Keratinocyte (primary cell): ENCODE results near the gene TMEM263. TPM values are rescaled to one million over a fixed set of nuclear protein-coding genes. Genes with fewer than 3 reads are reported as not detected.

Source experiments
- DNase-seq: peaks from one replicate; pipeline ENCODE4 v3.0.0-alpha.2; 2011; ENCODE audit warnings: low read depth, missing footprints, low spot score
- FAIRE-seq: peaks from 2 replicates; lab custom pipeline; 2011; peaks lifted over from hg19 to GRCh38; lab: Jason Lieb, UNC
- H2AFZ ChIP-seq: 2 replicates; pipeline ENCODE4 v1.6.0; 2012; ENCODE audit warnings: low read length, control low read depth, inconsistent platforms; ENCODE audit not compliant: control insufficient read depth
- H3K27ac ChIP-seq: 2 replicates; pipeline ENCODE4 v1.5.1; 2011; ENCODE audit warnings: low read length; ENCODE audit not compliant: control insufficient read depth, insufficient read depth
- H3K27me3 ChIP-seq: 3 replicates; pipeline ENCODE4 v1.6.0; 2011; ENCODE audit warnings: low read length; ENCODE audit not compliant: control insufficient read depth, insufficient read depth; ENCODE audit errors: extremely low read depth
- H3K36me3 ChIP-seq, 2 experiments: 2 replicates in 1 of 2; 3 replicates in 1 of 2; pipeline ENCODE4 v1.5.1; 2011; ENCODE audit warnings: low read length in 2 of 2, mild to moderate bottlenecking in 1 of 2; ENCODE audit not compliant: control insufficient read depth in 2 of 2, insufficient read depth in 2 of 2; ENCODE audit errors: extremely low read depth in 1 of 2
- H3K4me1 ChIP-seq: 3 replicates; pipeline ENCODE4 v1.5.1; 2011; ENCODE audit warnings: low read length; ENCODE audit not compliant: control insufficient read depth, insufficient read depth; ENCODE audit errors: extremely low read depth
- H3K4me2 ChIP-seq: 3 replicates; pipeline ENCODE4 v1.6.0; 2011; ENCODE audit warnings: low read depth, low read length; ENCODE audit not compliant: control insufficient read depth, insufficient read depth; ENCODE audit errors: extremely low read depth
- H3K4me3 ChIP-seq, 3 experiments: fragments of 200-600 bp in 1 of 3; sonication (generic) in 1 of 3; 2 replicates in 2 of 3; 3 replicates in 1 of 3; pipeline ENCODE4 v1.5.1; 2011 to 2016; ENCODE audit warnings: low read length in 3 of 3, mild to moderate bottlenecking in 3 of 3, control low read depth in 2 of 3, inconsistent platforms in 1 of 3, low read depth in 1 of 3, mixed read lengths in 1 of 3, mixed run types in 1 of 3, moderate library complexity in 1 of 3; ENCODE audit not compliant: control insufficient read depth in 2 of 3, insufficient read depth in 2 of 3; ENCODE audit errors: extremely low read depth in 1 of 3
- H3K79me2 ChIP-seq: 2 replicates; pipeline ENCODE4 v1.6.0; 2012; ENCODE audit warnings: low read length; ENCODE audit not compliant: control insufficient read depth, insufficient read depth
- H3K9ac ChIP-seq: 3 replicates; pipeline ENCODE4 v1.6.0; 2011; ENCODE audit warnings: low read length; ENCODE audit not compliant: control insufficient read depth, insufficient read depth; ENCODE audit errors: extremely low read depth
- H3K9me1 ChIP-seq: 3 replicates; pipeline ENCODE4 v1.6.0; 2011; ENCODE audit warnings: low read length; ENCODE audit not compliant: control insufficient read depth, insufficient read depth; ENCODE audit errors: extremely low read depth
- H3K9me3 ChIP-seq: 2 replicates; pipeline ENCODE4 v1.5.1; 2012; ENCODE audit warnings: low read depth, low read length; ENCODE audit not compliant: control insufficient read depth
- H4K20me1 ChIP-seq: 3 replicates; pipeline ENCODE4 v1.6.0; 2011; ENCODE audit warnings: low read length; ENCODE audit not compliant: control insufficient read depth, insufficient read depth; ENCODE audit errors: extremely low read depth
- EZH2 ChIP-seq: IDR thresholded peaks from one replicate; pipeline ENCODE4 v1.6.1; 2012; ENCODE audit warnings: inconsistent platforms, mild to moderate bottlenecking, low read length, moderate library complexity
- dilution Hi-C: fragments of 300-500 bp; cut with MboI; formaldehyde crosslinking; loops from one replicate; pipeline ENCODE4 v1.7.0; 2020; ENCODE audit warnings: low sequenced_read_pairs; ENCODE audit not compliant: extremely low pct_ligation_motif_present
- polyA plus RNA-seq, 5 experiments: library from polyadenylated mRNA; depleted of rRNA in 3 of 5; stranded (reverse) in 3 of 5; stranded (forward) in 1 of 5; unstranded in 1 of 5; fragments of >200 nt; gene quantifications; 1 replicate in 1 of 5; 2 replicates in 3 of 5; 3 replicates in 1 of 5; pipeline versions ENCODE4 v1.2.1 to v1.2.3, GENCODE V29; 2011 to 2012; ENCODE audit warnings: missing spikeins in 2 of 5, low read depth in 1 of 5, low replicate concordance in 1 of 5
- TF ChIP-seq, protein P1 (sequence below), 3 experiments: IDR thresholded peaks in 1 of 3; conservative IDR thresholded peaks in 1 of 3; optimal IDR thresholded peaks in 1 of 3; 2 replicates in 2 of 3; 3 replicates in 1 of 3; pipeline versions ENCODE3 to v1.5.1; 2011; ENCODE audit warnings: low read length in 3 of 3, mild to moderate bottlenecking in 3 of 3, moderate library complexity in 2 of 3, control low read depth in 1 of 3, inconsistent platforms in 1 of 3; ENCODE audit not compliant: insufficient read depth in 2 of 3; ENCODE audit errors: extremely low read depth in 1 of 3

Gene TMEM263
- polyA plus RNA-seq, 1 donor (not counting 4 experiments of a cell fraction or from before 2014, with no cell fraction given) = 22.0 TPM

DNA sequence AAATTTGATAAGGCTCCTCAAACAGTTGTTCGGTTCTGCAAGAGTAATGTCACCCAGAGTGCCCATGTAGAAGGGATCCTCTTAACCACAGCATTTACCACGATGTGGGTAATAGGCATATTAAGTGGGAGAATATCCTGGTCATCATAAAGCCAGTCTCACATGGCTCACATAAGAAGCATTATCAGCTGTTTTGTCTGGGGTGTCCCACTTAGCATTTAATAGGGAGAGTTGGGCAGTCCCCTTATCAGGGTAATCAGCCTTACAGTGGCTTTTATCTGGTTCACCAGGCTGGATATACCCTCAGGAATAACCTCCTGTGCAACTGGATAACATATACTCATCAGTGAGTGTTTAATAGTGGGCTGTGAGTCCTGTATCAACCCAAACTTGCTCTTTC, 12.9 kb upstream of the TMEM263 start:
- Histone ChIP-seq H3K9me3 (no peaks in the 10 kb centered on the region), H3K4me2 (no peak overlapping the region), H3K27me3 (no peaks in the 10 kb centered on the region), H3K9ac (no peak overlapping the region), H3K4me1 (no peaks in the 10 kb centered on the region), H3K9me1 (no peaks in the 10 kb centered on the region), H3K79me2 (no peaks in the 10 kb centered on the region), H4K20me1 (no peaks in the 10 kb centered on the region), H3K36me3 (no peaks in the 10 kb centered on the region), H2AFZ (no peak overlapping the region), H3K27ac (no peak overlapping the region), H3K4me3 (no peak overlapping the region)
- dilution Hi-C loops = no loop called here
- TF ChIP-seq, protein P1, sequence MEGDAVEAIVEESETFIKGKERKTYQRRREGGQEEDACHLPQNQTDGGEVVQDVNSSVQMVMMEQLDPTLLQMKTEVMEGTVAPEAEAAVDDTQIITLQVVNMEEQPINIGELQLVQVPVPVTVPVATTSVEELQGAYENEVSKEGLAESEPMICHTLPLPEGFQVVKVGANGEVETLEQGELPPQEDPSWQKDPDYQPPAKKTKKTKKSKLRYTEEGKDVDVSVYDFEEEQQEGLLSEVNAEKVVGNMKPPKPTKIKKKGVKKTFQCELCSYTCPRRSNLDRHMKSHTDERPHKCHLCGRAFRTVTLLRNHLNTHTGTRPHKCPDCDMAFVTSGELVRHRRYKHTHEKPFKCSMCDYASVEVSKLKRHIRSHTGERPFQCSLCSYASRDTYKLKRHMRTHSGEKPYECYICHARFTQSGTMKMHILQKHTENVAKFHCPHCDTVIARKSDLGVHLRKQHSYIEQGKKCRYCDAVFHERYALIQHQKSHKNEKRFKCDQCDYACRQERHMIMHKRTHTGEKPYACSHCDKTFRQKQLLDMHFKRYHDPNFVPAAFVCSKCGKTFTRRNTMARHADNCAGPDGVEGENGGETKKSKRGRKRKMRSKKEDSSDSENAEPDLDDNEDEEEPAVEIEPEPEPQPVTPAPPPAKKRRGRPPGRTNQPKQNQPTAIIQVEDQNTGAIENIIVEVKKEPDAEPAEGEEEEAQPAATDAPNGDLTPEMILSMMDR (optimal IDR thresholded peaks at IDR 0.05 in 1 of 3, IDR thresholded peaks at IDR 0.05 in 1 of 3, conservative IDR thresholded peaks at IDR 0.05 in 1 of 3; ENCODE audit: extremely low read depth in 1 of 3, insufficient read depth in 2 of 3, low read length in 3 of 3) = no peak
- TF ChIP-seq EZH2 = no peak
- DNase-seq (no peak), FAIRE-seq (no peak)

DNA sequence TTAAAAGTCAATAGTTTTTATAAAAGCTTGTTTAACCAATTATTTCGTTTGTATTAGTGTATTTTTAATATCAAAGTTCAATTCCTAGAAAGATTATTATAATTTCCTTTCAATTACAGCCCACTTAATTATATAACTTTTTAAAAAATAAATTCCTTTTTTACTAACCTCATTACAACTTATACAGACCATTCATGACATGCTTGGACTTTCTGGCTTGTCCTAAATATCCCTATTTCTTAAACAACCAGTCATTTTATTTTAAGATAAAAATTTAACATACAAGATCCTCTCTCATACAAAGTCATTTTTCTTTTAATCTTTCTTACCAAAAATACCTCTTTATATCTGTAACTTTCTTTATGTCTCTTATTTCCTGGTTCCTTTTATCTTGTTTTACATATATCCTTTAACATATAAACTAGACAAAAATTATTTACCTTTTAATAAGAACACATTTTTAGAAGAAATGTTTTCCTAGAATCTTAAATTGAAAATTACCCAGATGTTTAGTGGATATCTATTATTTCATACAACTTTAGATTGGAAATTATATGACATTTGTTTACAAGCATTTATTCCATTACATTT, 10.4 kb upstream of the TMEM263 start:
- Histone ChIP-seq H3K4me1 (no peaks in the 10 kb centered on the region), H3K9ac (no peak overlapping the region), H3K9me3 (peaks cover 2% of the 10 kb centered on the region), H3K4me3 (no peak overlapping the region), H3K4me2 (no peak overlapping the region), H3K27me3 (no peaks in the 10 kb centered on the region), H3K27ac (no peak overlapping the region), H3K79me2 (no peaks in the 10 kb centered on the region), H4K20me1 (no peaks in the 10 kb centered on the region), H3K9me1 (no peaks in the 10 kb centered on the region), H3K36me3 (no peaks in the 10 kb centered on the region), H2AFZ (no peak overlapping the region)
- TF ChIP-seq, protein P1 (optimal IDR thresholded peaks at IDR 0.05 in 1 of 3, IDR thresholded peaks at IDR 0.05 in 1 of 3, conservative IDR thresholded peaks at IDR 0.05 in 1 of 3; ENCODE audit: extremely low read depth in 1 of 3, insufficient read depth in 2 of 3, low read length in 3 of 3) = no peak
- TF ChIP-seq EZH2 = no peak
- dilution Hi-C loops = no loop called here
- FAIRE-seq (no peak), DNase-seq (no peak)
